KMS-11 (cell line): ENCODE data around the gene PLPP1.

Experiments used
- H2AFZ ChIP-seq: fragments of 200-600 bp; sonication (generic); 2 replicates; pipeline ENCODE4 v1.6.1; 2016; ENCODE audit warnings: antibody characterized with exemption, mixed run types, low read depth
- H3K27ac ChIP-seq: fragments of 200-600 bp; sonication (generic); 2 replicates; pipeline ENCODE4 v1.6.1; 2016; ENCODE audit warnings: mild to moderate bottlenecking, mixed run types
- H3K27me3 ChIP-seq: fragments of 200-600 bp; sonication (generic); 2 replicates; pipeline ENCODE4 v1.6.1; 2017; ENCODE audit warnings: mild to moderate bottlenecking, low read depth, mixed run types, moderate library complexity; ENCODE audit not compliant: insufficient read depth
- H3K36me3 ChIP-seq: fragments of 200-600 bp; sonication (generic); 2 replicates; pipeline ENCODE4 v1.6.1; 2017; ENCODE audit warnings: mild to moderate bottlenecking, mixed run types; ENCODE audit not compliant: insufficient read depth
- H3K4me1 ChIP-seq: fragments of 200-600 bp; sonication (generic); 2 replicates; pipeline ENCODE4 v1.6.1; 2016; ENCODE audit warnings: mild to moderate bottlenecking, low read depth, mixed run types; ENCODE audit not compliant: poor library complexity, severe bottlenecking
- H3K4me2 ChIP-seq: fragments of 200-600 bp; sonication (generic); 2 replicates; pipeline ENCODE4 v1.7.0; 2016; ENCODE audit warnings: mild to moderate bottlenecking, mixed run types
- H3K4me3 ChIP-seq: fragments of 200-600 bp; sonication (generic); IDR thresholded peaks from 2 replicates; pipeline ENCODE4 v1.6.1; 2017; ENCODE audit warnings: low read depth, low read length, mixed read lengths; ENCODE audit not compliant: insufficient read depth
- H3K79me2 ChIP-seq: fragments of 200-600 bp; sonication (generic); 2 replicates; pipeline ENCODE4 v1.6.1; 2016; ENCODE audit warnings: low read depth, mixed run types; ENCODE audit not compliant: insufficient read depth
- H3K9ac ChIP-seq: fragments of 200-600 bp; sonication (generic); 2 replicates; pipeline ENCODE4 v1.6.1; 2016; ENCODE audit warnings: mild to moderate bottlenecking, mixed run types
- H4K20me1 ChIP-seq: fragments of 200-600 bp; sonication (generic); 2 replicates; pipeline ENCODE4 v1.6.1; 2016; ENCODE audit warnings: mild to moderate bottlenecking, mixed run types; ENCODE audit not compliant: insufficient read depth
- TF ChIP-seq, protein P1 (sequence below): fragments of 200-600 bp; sonication (generic); conservative IDR thresholded peaks from 2 replicates; pipeline ENCODE4 v1.6.1; 2017; ENCODE audit warnings: low read depth, mild to moderate bottlenecking, antibody characterized with exemption, low read length, moderate library complexity, mixed read lengths

PLPP1 gene

DNA sequence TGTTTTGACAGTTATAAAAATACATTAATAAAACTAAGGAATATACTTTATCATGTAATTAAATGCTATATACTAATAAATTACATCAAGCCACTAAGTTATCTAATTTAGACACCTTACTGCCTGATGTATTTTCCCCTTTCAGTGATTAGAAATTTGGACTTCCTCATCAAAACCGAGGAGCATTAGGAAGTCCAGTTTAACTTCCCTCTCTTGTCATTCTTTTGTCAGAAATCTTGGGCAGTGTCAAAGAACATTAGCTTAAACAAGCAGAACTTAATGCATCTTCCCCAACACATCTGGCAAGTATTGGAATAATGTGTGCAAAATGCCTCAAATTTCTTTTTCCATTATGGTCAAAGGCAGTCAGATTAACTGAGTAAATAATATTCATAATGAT is 81.6 kb downstream of the PLPP1 start:
- H3K4me2 ChIP-seq = no peak overlapping the region
- H3K36me3 ChIP-seq = no peaks in the 10 kb centered on the region
- H3K79me2 ChIP-seq = no peaks in the 10 kb centered on the region
- no peaks in the 10 kb centered on the region for H4K20me1 ChIP-seq
- H3K9ac ChIP-seq = no peak overlapping the region
- H2AFZ ChIP-seq = no peak overlapping the region
- TF ChIP-seq, protein P1, sequence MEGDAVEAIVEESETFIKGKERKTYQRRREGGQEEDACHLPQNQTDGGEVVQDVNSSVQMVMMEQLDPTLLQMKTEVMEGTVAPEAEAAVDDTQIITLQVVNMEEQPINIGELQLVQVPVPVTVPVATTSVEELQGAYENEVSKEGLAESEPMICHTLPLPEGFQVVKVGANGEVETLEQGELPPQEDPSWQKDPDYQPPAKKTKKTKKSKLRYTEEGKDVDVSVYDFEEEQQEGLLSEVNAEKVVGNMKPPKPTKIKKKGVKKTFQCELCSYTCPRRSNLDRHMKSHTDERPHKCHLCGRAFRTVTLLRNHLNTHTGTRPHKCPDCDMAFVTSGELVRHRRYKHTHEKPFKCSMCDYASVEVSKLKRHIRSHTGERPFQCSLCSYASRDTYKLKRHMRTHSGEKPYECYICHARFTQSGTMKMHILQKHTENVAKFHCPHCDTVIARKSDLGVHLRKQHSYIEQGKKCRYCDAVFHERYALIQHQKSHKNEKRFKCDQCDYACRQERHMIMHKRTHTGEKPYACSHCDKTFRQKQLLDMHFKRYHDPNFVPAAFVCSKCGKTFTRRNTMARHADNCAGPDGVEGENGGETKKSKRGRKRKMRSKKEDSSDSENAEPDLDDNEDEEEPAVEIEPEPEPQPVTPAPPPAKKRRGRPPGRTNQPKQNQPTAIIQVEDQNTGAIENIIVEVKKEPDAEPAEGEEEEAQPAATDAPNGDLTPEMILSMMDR = no peak
- no peak overlapping the region for H3K27ac ChIP-seq
- H3K4me1 ChIP-seq = no peaks in the 10 kb centered on the region
- no peaks in the 10 kb centered on the region for H3K27me3 ChIP-seq
- H3K4me3 ChIP-seq = no peak overlapping the region

DNA sequence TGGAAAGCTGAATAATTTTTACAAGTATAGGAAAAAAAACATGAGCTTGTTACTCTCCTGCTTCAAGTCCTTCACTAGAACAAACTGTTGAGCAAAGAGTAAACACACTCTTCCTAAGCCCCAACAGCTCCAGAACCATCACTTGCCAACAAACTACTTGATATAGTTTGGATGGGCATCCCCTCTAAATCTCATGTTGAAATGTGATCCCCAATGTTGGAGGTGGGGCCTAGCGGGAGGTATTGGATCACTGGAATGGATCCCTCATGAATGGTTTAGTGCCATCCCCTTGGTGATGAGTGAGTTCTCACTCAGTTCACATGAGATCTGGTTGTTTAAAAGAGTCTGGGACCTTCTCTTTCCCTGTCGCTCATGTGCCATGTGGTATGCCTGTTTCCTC is 82.8 kb downstream of the PLPP1 start:
- Histone ChIP-seq H3K4me1 (no peaks in the 10 kb centered on the region), H3K4me3 (no peak overlapping the region), H3K9ac (no peak overlapping the region), H4K20me1 (no peaks in the 10 kb centered on the region), H3K79me2 (no peaks in the 10 kb centered on the region), H3K27me3 (no peaks in the 10 kb centered on the region), H3K27ac (no peak overlapping the region), H3K4me2 (no peak overlapping the region), H2AFZ (no peak overlapping the region), H3K36me3 (no peaks in the 10 kb centered on the region)
- TF ChIP-seq, protein P1 = no peak

DNA sequence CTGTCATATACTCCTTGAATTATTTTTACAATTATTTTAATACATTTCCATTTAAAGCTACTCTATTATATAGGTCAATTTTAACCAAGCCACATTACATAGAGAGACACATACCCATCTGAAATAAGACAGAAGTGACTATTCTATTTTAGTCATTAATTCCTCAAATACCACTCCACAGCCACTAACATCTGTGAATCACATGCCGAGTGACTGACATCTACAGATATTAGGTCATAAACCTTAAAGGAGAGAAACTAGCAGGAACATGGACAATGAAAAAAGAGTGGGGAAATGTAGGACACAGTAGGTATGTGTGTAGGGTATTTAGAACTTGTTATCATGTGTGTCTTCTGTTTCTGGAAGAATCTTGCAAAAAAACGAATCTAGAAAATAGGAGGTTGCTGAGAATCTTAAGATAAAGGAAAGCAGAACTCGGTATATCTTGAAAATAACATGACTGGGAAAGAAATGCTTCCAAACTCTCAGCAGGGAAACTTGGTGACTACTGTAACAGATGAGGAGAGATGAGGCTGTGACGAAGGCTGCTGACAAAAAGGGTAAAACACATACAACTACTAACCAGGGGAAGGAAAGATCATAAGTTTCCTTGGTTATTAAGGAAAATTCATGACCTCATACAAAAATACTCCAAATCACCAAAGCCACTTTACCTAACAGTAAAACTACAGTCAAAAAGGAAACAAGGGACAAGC is 84.6 kb downstream of the PLPP1 start:
- H3K79me2 ChIP-seq = no peaks in the 10 kb centered on the region
- H3K27ac ChIP-seq = no peak overlapping the region
- H4K20me1 ChIP-seq = no peaks in the 10 kb centered on the region
- no peak overlapping the region for H3K4me3 ChIP-seq
- no peak overlapping the region for H2AFZ ChIP-seq
- no peaks in the 10 kb centered on the region for H3K36me3 ChIP-seq
- TF ChIP-seq, protein P1 = no peak
- H3K9ac ChIP-seq = no peak overlapping the region
- no peak overlapping the region for H3K4me2 ChIP-seq
- no peaks in the 10 kb centered on the region for H3K4me1 ChIP-seq
- no peaks in the 10 kb centered on the region for H3K27me3 ChIP-seq

DNA sequence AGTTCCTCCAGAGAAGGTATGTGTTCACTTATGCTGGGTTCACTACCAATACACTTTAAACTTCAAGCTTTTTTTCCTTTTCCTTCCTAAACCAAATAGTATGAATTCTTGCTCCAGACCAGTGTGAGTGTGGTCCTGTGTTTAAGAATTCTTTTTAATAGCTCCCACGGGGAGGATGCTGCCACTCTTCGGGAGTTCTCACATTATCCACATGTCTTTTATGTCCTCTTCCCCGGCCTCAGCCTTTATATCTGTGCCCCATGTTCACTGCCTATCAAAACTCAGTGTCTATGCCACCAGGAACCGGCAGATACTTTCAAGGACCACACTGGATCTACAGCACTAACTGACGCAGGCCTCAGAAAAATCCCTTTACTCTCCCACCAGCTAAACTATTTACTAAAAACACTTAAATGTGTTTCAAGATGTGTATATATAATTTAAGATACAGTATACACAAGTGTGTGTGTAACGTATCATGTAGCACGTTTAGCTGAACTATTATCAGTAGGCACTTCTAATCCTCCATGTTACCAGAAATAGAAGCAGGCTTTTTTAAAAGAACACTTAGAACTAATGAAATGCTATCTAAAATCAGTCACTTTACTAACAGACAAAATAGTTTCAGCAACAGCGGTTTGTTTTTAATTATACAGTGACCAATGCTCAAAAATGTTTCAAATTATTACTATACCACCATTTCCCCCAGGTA is 88.0 kb downstream of the PLPP1 start:
- H3K27ac ChIP-seq = no peak overlapping the region
- TF ChIP-seq, protein P1 = no peak
- H4K20me1 ChIP-seq = no peaks in the 10 kb centered on the region
- H3K4me3 ChIP-seq = no peak overlapping the region
- H3K4me1 ChIP-seq = no peaks in the 10 kb centered on the region
- H3K79me2 ChIP-seq = no peaks in the 10 kb centered on the region
- H2AFZ ChIP-seq = no peak overlapping the region
- H3K4me2 ChIP-seq = no peak overlapping the region
- H3K36me3 ChIP-seq = no peaks in the 10 kb centered on the region
- H3K9ac ChIP-seq = no peak overlapping the region
- H3K27me3 ChIP-seq = no peaks in the 10 kb centered on the region
